ENCODE data around the gene IGF1.

GRCh38 chr12:102509123-102509626, 28.8 kb upstream of the IGF1 start:
- TF ChIP-seq, protein P1, sequence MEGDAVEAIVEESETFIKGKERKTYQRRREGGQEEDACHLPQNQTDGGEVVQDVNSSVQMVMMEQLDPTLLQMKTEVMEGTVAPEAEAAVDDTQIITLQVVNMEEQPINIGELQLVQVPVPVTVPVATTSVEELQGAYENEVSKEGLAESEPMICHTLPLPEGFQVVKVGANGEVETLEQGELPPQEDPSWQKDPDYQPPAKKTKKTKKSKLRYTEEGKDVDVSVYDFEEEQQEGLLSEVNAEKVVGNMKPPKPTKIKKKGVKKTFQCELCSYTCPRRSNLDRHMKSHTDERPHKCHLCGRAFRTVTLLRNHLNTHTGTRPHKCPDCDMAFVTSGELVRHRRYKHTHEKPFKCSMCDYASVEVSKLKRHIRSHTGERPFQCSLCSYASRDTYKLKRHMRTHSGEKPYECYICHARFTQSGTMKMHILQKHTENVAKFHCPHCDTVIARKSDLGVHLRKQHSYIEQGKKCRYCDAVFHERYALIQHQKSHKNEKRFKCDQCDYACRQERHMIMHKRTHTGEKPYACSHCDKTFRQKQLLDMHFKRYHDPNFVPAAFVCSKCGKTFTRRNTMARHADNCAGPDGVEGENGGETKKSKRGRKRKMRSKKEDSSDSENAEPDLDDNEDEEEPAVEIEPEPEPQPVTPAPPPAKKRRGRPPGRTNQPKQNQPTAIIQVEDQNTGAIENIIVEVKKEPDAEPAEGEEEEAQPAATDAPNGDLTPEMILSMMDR (tag by site-specific recombination; IDR thresholded peaks at IDR 0.05) = no peak
- TF ChIP-seq MZF1 (tag by site-specific recombination; IDR thresholded peaks at IDR 0.05; ENCODE audit: borderline replicate concordance) (no peak), ZNF677 (tag by site-specific recombination; IDR thresholded peaks at IDR 0.05) (no peak), HOXC10 (CRISPR knock-in tag; IDR thresholded peaks at IDR 0.05) (no peak), FEZF1 (tag by site-specific recombination; IDR thresholded peaks at IDR 0.05) (no peak), IKZF3 (tag by site-specific recombination; IDR thresholded peaks at IDR 0.05) (no peak), ZNF211 (tag by site-specific recombination; IDR thresholded peaks at IDR 0.05; ENCODE audit: low read depth) (no peak), ZBTB21 (tag by site-specific recombination; IDR thresholded peaks at IDR 0.05) (no peak), ZNF530 (tag by site-specific recombination; IDR thresholded peaks at IDR 0.05; ENCODE audit: low read depth) (no peak)

All from HEK293 (cell line).